ENCODE measurements around the gene ARPP21. TPM values are rescaled to one million over a fixed set of nuclear protein-coding genes. Genes with fewer than 3 reads are reported as not detected.
"Not testable (repeated sequence)": the region's sequence is repeated elsewhere in the genome, so short reads cannot be mapped to it uniquely, and the experiment has no call there.

ARPP21 gene
- polyA plus RNA-seq, 2 donors, result 0.01 TPM; not detected in 1

GRCh38 chr3:35790764-35791163 lies 151.4 kb downstream of the ARPP21 start:
- WGBS, 2 donors, result 87 to 88% methylated on average over 1 of the region's 1 CpG

GRCh38 chr3:35793667-35794066 lies 154.3 kb downstream of the ARPP21 start:
- H3K27me3 ChIP-seq (ENCODE audit: control insufficient read depth in 1 of 2, insufficient read depth in 2 of 2, low read length in 2 of 2), result no peaks in the 10 kb centered on the region
- 93 to 98% methylated on average over 1 of the region's 1 CpG for WGBS, 2 donors
- H3K36me3 ChIP-seq (ENCODE audit: control insufficient read depth in 2 of 2, insufficient read depth in 2 of 2, low read length in 1 of 2), result no peaks in the 10 kb centered on the region
- H3K4me1 ChIP-seq (ENCODE audit: control insufficient read depth in 2 of 2, insufficient read depth in 2 of 2, low read length in 1 of 2), result no peaks in the 10 kb centered on the region
- H3K9me3 ChIP-seq (ENCODE audit: control insufficient read depth in 2 of 2, insufficient read depth in 1 of 2, low read depth in 1 of 2, low read length in 1 of 2), result no peaks in the 10 kb centered on the region
- H3K27ac ChIP-seq (ENCODE audit: low read depth in 2 of 2, low read length in 1 of 2), result no peak overlapping the region
- no peak overlapping the region for H3K4me3 ChIP-seq (ENCODE audit: low read depth in 1 of 2, low read length in 2 of 2)

More at GRCh38 chr3:35790764-35791163, 151.4 kb downstream of the ARPP21 start:
- Histone ChIP-seq H3K27ac (ENCODE audit: low read depth in 2 of 2, low read length in 1 of 2) (no peak overlapping the region), H3K9me3 (ENCODE audit: control insufficient read depth in 2 of 2, insufficient read depth in 1 of 2, low read depth in 1 of 2, low read length in 1 of 2) (no peaks in the 10 kb centered on the region), H3K4me1 (ENCODE audit: control insufficient read depth in 2 of 2, insufficient read depth in 2 of 2, low read length in 1 of 2) (no peaks in the 10 kb centered on the region), H3K27me3 (ENCODE audit: control insufficient read depth in 1 of 2, insufficient read depth in 2 of 2, low read length in 2 of 2) (no peaks in the 10 kb centered on the region), H3K4me3 (ENCODE audit: low read depth in 1 of 2, low read length in 2 of 2) (no peak overlapping the region), H3K36me3 (ENCODE audit: control insufficient read depth in 2 of 2, insufficient read depth in 2 of 2, low read length in 1 of 2) (no peaks in the 10 kb centered on the region)

GRCh38 chr3:35800960-35801459 lies 161.7 kb downstream of the ARPP21 start:
- Histone ChIP-seq H3K4me1 (ENCODE audit: control insufficient read depth in 2 of 2, insufficient read depth in 2 of 2, low read length in 1 of 2) (no peaks in the 10 kb centered on the region), H3K27ac (ENCODE audit: low read depth in 2 of 2, low read length in 1 of 2) (no peak overlapping the region), H3K9me3 (ENCODE audit: control insufficient read depth in 2 of 2, insufficient read depth in 1 of 2, low read depth in 1 of 2, low read length in 1 of 2) (peaks cover 3 to 4% of the 10 kb centered on the region in 2 donors), H3K27me3 (ENCODE audit: control insufficient read depth in 1 of 2, insufficient read depth in 2 of 2, low read length in 2 of 2) (no peaks in the 10 kb centered on the region), H3K4me3 (ENCODE audit: low read depth in 1 of 2, low read length in 2 of 2) (no peak overlapping the region), H3K36me3 (ENCODE audit: control insufficient read depth in 2 of 2, insufficient read depth in 2 of 2, low read length in 1 of 2) (no peaks in the 10 kb centered on the region)
- 79 to 83% methylated on average over 1 of the region's 1 CpG for WGBS, 2 donors

GRCh38 chr3:35814531-35814930 lies 175.2 kb downstream of the ARPP21 start:
- WGBS, 2 donors, result 71 to 76% methylated on average over 4 of the region's 4 CpGs
- Histone ChIP-seq H3K36me3 (ENCODE audit: control insufficient read depth in 2 of 2, insufficient read depth in 2 of 2, low read length in 1 of 2) (no peaks in the 10 kb centered on the region), H3K4me3 (ENCODE audit: low read depth in 1 of 2, low read length in 2 of 2) (no peak overlapping the region), H3K4me1 (ENCODE audit: control insufficient read depth in 2 of 2, insufficient read depth in 2 of 2, low read length in 1 of 2) (no peaks in the 10 kb centered on the region), H3K27me3 (ENCODE audit: control insufficient read depth in 1 of 2, insufficient read depth in 2 of 2, low read length in 2 of 2) (no peaks in the 10 kb centered on the region), H3K27ac (ENCODE audit: low read depth in 2 of 2, low read length in 1 of 2) (no peak overlapping the region), H3K9me3 (ENCODE audit: control insufficient read depth in 2 of 2, insufficient read depth in 1 of 2, low read depth in 1 of 2, low read length in 1 of 2) (peaks cover 0 to 3% of the 10 kb centered on the region in 2 donors)

- not testable (repeated sequence) for H3K27ac ChIP-seq (ENCODE audit: low read depth in 2 of 2, low read length in 1 of 2); H3K36me3 ChIP-seq (ENCODE audit: control insufficient read depth in 2 of 2, insufficient read depth in 2 of 2, low read length in 1 of 2); H3K27me3 ChIP-seq (ENCODE audit: control insufficient read depth in 1 of 2, insufficient read depth in 2 of 2, low read length in 2 of 2); H3K4me3 ChIP-seq (ENCODE audit: low read depth in 1 of 2, low read length in 2 of 2); H3K4me1 ChIP-seq (ENCODE audit: control insufficient read depth in 2 of 2, insufficient read depth in 2 of 2, low read length in 1 of 2); H3K9me3 ChIP-seq (ENCODE audit: control insufficient read depth in 2 of 2, insufficient read depth in 1 of 2, low read depth in 1 of 2, low read length in 1 of 2)
Measured at GRCh38 chr3:35815796-35816195, 176.5 kb downstream of the ARPP21 start.

GRCh38 chr3:35817216-35817615 lies 177.9 kb downstream of the ARPP21 start:
- Histone ChIP-seq H3K27me3 (ENCODE audit: control insufficient read depth in 1 of 2, insufficient read depth in 2 of 2, low read length in 2 of 2) (no peaks in the 10 kb centered on the region), H3K36me3 (ENCODE audit: control insufficient read depth in 2 of 2, insufficient read depth in 2 of 2, low read length in 1 of 2) (no peaks in the 10 kb centered on the region), H3K9me3 (ENCODE audit: control insufficient read depth in 2 of 2, insufficient read depth in 1 of 2, low read depth in 1 of 2, low read length in 1 of 2) (peaks cover 0 to 3% of the 10 kb centered on the region in 2 donors), H3K27ac (ENCODE audit: low read depth in 2 of 2, low read length in 1 of 2) (no peak overlapping the region), H3K4me1 (ENCODE audit: control insufficient read depth in 2 of 2, insufficient read depth in 2 of 2, low read length in 1 of 2) (no peaks in the 10 kb centered on the region), H3K4me3 (ENCODE audit: low read depth in 1 of 2, low read length in 2 of 2) (no peak overlapping the region)
- 32 to 45% methylated on average over 4 of the region's 4 CpGs for WGBS, 2 donors

GRCh38 chr3:35832140-35832571 lies 192.8 kb downstream of the ARPP21 start:
- Histone ChIP-seq H3K9me3 (ENCODE audit: control insufficient read depth in 2 of 2, insufficient read depth in 1 of 2, low read depth in 1 of 2, low read length in 1 of 2) (no peaks in the 10 kb centered on the region), H3K27me3 (ENCODE audit: control insufficient read depth in 1 of 2, insufficient read depth in 2 of 2, low read length in 2 of 2) (no peaks in the 10 kb centered on the region), H3K4me1 (ENCODE audit: control insufficient read depth in 2 of 2, insufficient read depth in 2 of 2, low read length in 1 of 2) (no peaks in the 10 kb centered on the region), H3K36me3 (ENCODE audit: control insufficient read depth in 2 of 2, insufficient read depth in 2 of 2, low read length in 1 of 2) (no peaks in the 10 kb centered on the region), H3K4me3 (ENCODE audit: low read depth in 1 of 2, low read length in 2 of 2) (no peak overlapping the region), H3K27ac (ENCODE audit: low read depth in 2 of 2, low read length in 1 of 2) (no peak overlapping the region)
- 48 to 50% methylated on average over 5 of the region's 5 CpGs for WGBS, 2 donors
